ENCODE data around the gene RHO. TPM values are rescaled to one million over a fixed set of nuclear protein-coding genes. Genes with fewer than 3 reads are reported as not detected.

RHO gene
- total and polyA plus RNA-seq, 2 donors (not counting 1 experiment from before 2014, with no cell fraction given), result not detected

- Histone ChIP-seq H3K36me3 (ENCODE audit: control insufficient read depth, insufficient read depth, low read length) (peaks cover 36% of the 10 kb centered on the region), H3K4me3 (replicated peaks in 1 of 4; ENCODE audit: control extremely low read depth in 1 of 4, insufficient read depth in 1 of 4, low read depth in 3 of 4, low read length in 4 of 4) (no peak overlapping the region), H3K4me2 (ENCODE audit: extremely low read depth, insufficient read depth, low read length) (peak overlapping the region; percentile 81), H3K27me3 (ENCODE audit: control insufficient read depth, insufficient read depth, low read length) (no peaks in the 10 kb centered on the region), H3K9ac (ENCODE audit: insufficient read depth, low read length) (peak overlapping the region; percentile 24), H3K79me2 (ENCODE audit: control insufficient read depth, insufficient read depth, low read length) (peaks cover 9% of the 10 kb centered on the region), H2AFZ (ENCODE audit: low read length) (no peak overlapping the region), H3K4me1 (ENCODE audit: control insufficient read depth, extremely low read depth, insufficient read depth, low read length) (peaks cover 42% of the 10 kb centered on the region), H3K27ac (ENCODE audit: insufficient read depth, low read length) (peak overlapping the region; percentile 70), H3K9me3 (ENCODE audit: control insufficient read depth, insufficient read depth, low read depth, low read length) (no peaks in the 10 kb centered on the region), H4K20me1 (ENCODE audit: control insufficient read depth, extremely low read depth, insufficient read depth, low read length) (no peaks in the 10 kb centered on the region)
- DNase-seq (ENCODE audit: low read depth in 2 of 2), result no peak
- TF ChIP-seq CTCF (conservative IDR thresholded peaks at IDR 0.05 in 1 of 2, IDR thresholded peaks at IDR 0.05 in 1 of 2; ENCODE audit: low read depth in 1 of 2, low read length in 2 of 2), result no peak
- TF ChIP-seq EZH2 (IDR thresholded peaks at IDR 0.05; ENCODE audit: low read length, missing control alignments), result no peak
These were observed 33.3 kb downstream of the RHO start for GRCh38 chr3:129561619-129562248.

- Histone ChIP-seq H3K27ac (ENCODE audit: insufficient read depth, low read length) (no peak overlapping the region), H3K4me3 (replicated peaks in 1 of 4; ENCODE audit: control extremely low read depth in 1 of 4, insufficient read depth in 1 of 4, low read depth in 3 of 4, low read length in 4 of 4) (no peak overlapping the region), H3K9ac (ENCODE audit: insufficient read depth, low read length) (no peak overlapping the region), H3K4me1 (ENCODE audit: control insufficient read depth, extremely low read depth, insufficient read depth, low read length) (peaks cover 39% of the 10 kb centered on the region), H3K9me3 (ENCODE audit: control insufficient read depth, insufficient read depth, low read depth, low read length) (no peaks in the 10 kb centered on the region), H3K27me3 (ENCODE audit: control insufficient read depth, insufficient read depth, low read length) (no peaks in the 10 kb centered on the region), H3K36me3 (ENCODE audit: control insufficient read depth, insufficient read depth, low read length) (peaks cover 36% of the 10 kb centered on the region), H3K79me2 (ENCODE audit: control insufficient read depth, insufficient read depth, low read length) (peaks cover 9% of the 10 kb centered on the region), H3K4me2 (ENCODE audit: extremely low read depth, insufficient read depth, low read length) (no peak overlapping the region), H2AFZ (ENCODE audit: low read length) (no peak overlapping the region), H4K20me1 (ENCODE audit: control insufficient read depth, extremely low read depth, insufficient read depth, low read length) (no peaks in the 10 kb centered on the region)
- TF ChIP-seq EZH2 (IDR thresholded peaks at IDR 0.05; ENCODE audit: low read length, missing control alignments) (no peak), CTCF (conservative IDR thresholded peaks at IDR 0.05 in 1 of 2, IDR thresholded peaks at IDR 0.05 in 1 of 2; ENCODE audit: low read depth in 1 of 2, low read length in 2 of 2) (no peak)
- DNase-seq (ENCODE audit: low read depth in 2 of 2), result no peak
These were observed 34.4 kb downstream of the RHO start for GRCh38 chr3:129562803-129563202.

GRCh38 chr3:129563332-129563731 is 34.9 kb downstream of the RHO start:
- H3K27me3 ChIP-seq (ENCODE audit: control insufficient read depth, insufficient read depth, low read length), result no peaks in the 10 kb centered on the region
- DNase-seq (ENCODE audit: low read depth in 2 of 2), result no peak
- no peak overlapping the region for H3K9ac ChIP-seq (ENCODE audit: insufficient read depth, low read length)
- TF ChIP-seq EZH2 (IDR thresholded peaks at IDR 0.05; ENCODE audit: low read length, missing control alignments), result no peak
- no peak for TF ChIP-seq CTCF (conservative IDR thresholded peaks at IDR 0.05 in 1 of 2, IDR thresholded peaks at IDR 0.05 in 1 of 2; ENCODE audit: low read depth in 1 of 2, low read length in 2 of 2)
- peaks cover 36% of the 10 kb centered on the region for H3K36me3 ChIP-seq (ENCODE audit: control insufficient read depth, insufficient read depth, low read length)
- peaks cover 9% of the 10 kb centered on the region for H3K79me2 ChIP-seq (ENCODE audit: control insufficient read depth, insufficient read depth, low read length)
- no peak overlapping the region for H3K4me2 ChIP-seq (ENCODE audit: extremely low read depth, insufficient read depth, low read length)
- peaks cover 34% of the 10 kb centered on the region for H3K4me1 ChIP-seq (ENCODE audit: control insufficient read depth, extremely low read depth, insufficient read depth, low read length)
- H2AFZ ChIP-seq (ENCODE audit: low read length), result no peak overlapping the region
- no peaks in the 10 kb centered on the region for H3K9me3 ChIP-seq (ENCODE audit: control insufficient read depth, insufficient read depth, low read depth, low read length)
- H3K27ac ChIP-seq (ENCODE audit: insufficient read depth, low read length), result no peak overlapping the region
- no peaks in the 10 kb centered on the region for H4K20me1 ChIP-seq (ENCODE audit: control insufficient read depth, extremely low read depth, insufficient read depth, low read length)
- H3K4me3 ChIP-seq (replicated peaks in 1 of 4; ENCODE audit: control extremely low read depth in 1 of 4, insufficient read depth in 1 of 4, low read depth in 3 of 4, low read length in 4 of 4), result no peak overlapping the region
